Measurements from ENCODE around the gene PFN1.
"Not testable (repeated sequence)": the region's sequence is repeated elsewhere in the genome, so short reads cannot be mapped to it uniquely, and the experiment has no call there.

Gene PFN1

GRCh38 chr17:4945176-4945943 is 3.0 kb downstream of the PFN1 start:
- no peak for DNase-seq

GRCh38 chr17:4944554-4945175 is 3.7 kb downstream of the PFN1 start:
- no peak for DNase-seq

GRCh38 chr17:4944163-4944553 is 4.2 kb downstream of the PFN1 start:
- DNase-seq = no peak

GRCh38 chr17:4942760-4943508 is 5.4 kb downstream of the PFN1 start:
- DNase-seq = no peak

- no peak for DNase-seq
Observed at GRCh38 chr17:4941319-4941610, 7.1 kb downstream of the PFN1 start.

- no peak for DNase-seq
Observed at GRCh38 chr17:4940555-4941318, 7.6 kb downstream of the PFN1 start.

- DNase-seq = peak; percentile 93
Observed at GRCh38 chr17:4939796-4940554, 8.4 kb downstream of the PFN1 start, which contains the start of the genes RNF167 and SLC25A11. RNF167 (plus strand) TSS chr17:4940268; CDS start chr17:4940910, 642 bp downstream. SLC25A11 (minus strand) TSS chr17:4940046; CDS start chr17:4939910, 136 bp downstream.

GRCh38 chr17:4939546-4939795 is 8.9 kb downstream of the PFN1 start:
- DNase-seq = no peak

GRCh38 chr17:4938688-4939545 is 9.4 kb downstream of the PFN1 start:
- no peak for DNase-seq

- DNase-seq = no peak
Observed at GRCh38 chr17:4938069-4938491, 10.2 kb downstream of the PFN1 start.

GRCh38 chr17:4937553-4937952 is 10.8 kb downstream of the PFN1 start:
- DNase-seq = no peak

- no peak for DNase-seq
Observed at GRCh38 chr17:4936436-4936835, 11.9 kb downstream of the PFN1 start.

- DNase-seq = no peak
Observed at GRCh38 chr17:4935650-4936049, 12.7 kb downstream of the PFN1 start.

GRCh38 chr17:4934173-4934979 is 14.0 kb downstream of the PFN1 start:
- DNase-seq = peak; percentile 14

- DNase-seq = no peak
Observed at GRCh38 chr17:4933646-4934045, 14.7 kb downstream of the PFN1 start.

- no peak for DNase-seq
Observed at GRCh38 chr17:4932756-4933155, 15.6 kb downstream of the PFN1 start.

- DNase-seq = no peak
Observed at GRCh38 chr17:4931963-4932362, 16.4 kb downstream of the PFN1 start, which contains the start of gene GP1BA. GP1BA (plus strand) TSS chr17:4932277; CDS start chr17:4932605, 328 bp downstream.

- DNase-seq = no peak
Observed at GRCh38 chr17:4928881-4929280, 19.4 kb downstream of the PFN1 start.

- DNase-seq = not testable (repeated sequence)
Observed at GRCh38 chr17:4926577-4927335, 21.6 kb downstream of the PFN1 start.

GRCh38 chr17:4921320-4921719 is 27.0 kb downstream of the PFN1 start:
- no peak for DNase-seq

Data from NCI-H2029 (cell line).